ENCODE results near the gene CHCHD3. TPM values are rescaled to one million over a fixed set of nuclear protein-coding genes. Genes with fewer than 3 reads are reported as not detected.

Gene CHCHD3
- total and polyA plus RNA-seq, 2 of the 4 experiments (the other 2 are of a cell fraction): 56.9 to 141 TPM

GRCh38 chr7:132857703-132858102 is 224.2 kb downstream of the CHCHD3 start:
- H4K8ac ChIP-seq (ENCODE audit: low read depth in 2 of 2, low read length in 2 of 2): no peak overlapping the region
- no peaks in the 10 kb centered on the region for H3K9me1 ChIP-seq (ENCODE audit: insufficient read depth, low read length)
- H2BK15ac ChIP-seq (ENCODE audit: low read depth, low read length): no peak overlapping the region
- no peak overlapping the region for H3K14ac ChIP-seq (replicated peaks; ENCODE audit: low read depth, low read length)
- no CpG with 5 or more reads among the region's 4 CpGs for WGBS, 2 experiments (ENCODE audit: extremely low coverage in 2 of 2, insufficient read length in 1 of 2)
- in situ Hi-C loops (cut with MboI; ENCODE audit: low sequenced_read_pairs): no loop called here
- POLR2A ChIA-PET (ENCODE audit: unreplicated experiment): no interaction called here
- H2AK5ac ChIP-seq (ENCODE audit: low read depth, low read length): no peak overlapping the region
- H3K27ac ChIP-seq (ENCODE audit: insufficient read depth, low read length): no peak overlapping the region
- H3K56ac ChIP-seq (ENCODE audit: extremely low read depth, insufficient read depth, low read length): no peak overlapping the region
- no peak overlapping the region for H2BK20ac ChIP-seq (ENCODE audit: low read depth, low read length)
- no peak overlapping the region for H3K18ac ChIP-seq (ENCODE audit: low read depth, low read length)
- ATAC-seq (ENCODE audit: low read depth) (no peak), DNase-seq (no peak)
- no peaks in the 10 kb centered on the region for H3K27me3 ChIP-seq (ENCODE audit: control insufficient read depth, insufficient read depth, low read length)
- CTCF ChIA-PET: interaction anchor here (0.8 kb wide), 1 partner anchor 8 kb away, joined by 4 read pairs; no protein-coding TSS in a partner anchor
- H3K23ac ChIP-seq (ENCODE audit: low read depth, low read length): no peak overlapping the region
- no peak overlapping the region for H3K9ac ChIP-seq (ENCODE audit: low read depth, low read length)
- dilution Hi-C loops (cut with HindIII; ENCODE audit: low sequenced_read_pairs, unreplicated experiment): no loop called here
- no peak overlapping the region for H3K4me2 ChIP-seq (ENCODE audit: low read depth, low read length)
- H3K4me3 ChIP-seq (ENCODE audit: insufficient read depth, low read depth, low read length): no peak overlapping the region
- 0 out of 2 replicates have a peak, but pooled peaks cover 1% of the 10 kb centered on the region for H3K36me3 ChIP-seq (ENCODE audit: control insufficient read depth, insufficient read depth, low read length)
- H2BK120ac ChIP-seq (ENCODE audit: low read depth, low read length): no peak overlapping the region
- H4K91ac ChIP-seq (ENCODE audit: insufficient read depth, low read depth, low read length): no peak overlapping the region
- H2AFZ ChIP-seq (replicated peaks; ENCODE audit: low read length, poor library complexity): no peak overlapping the region
- no peak overlapping the region for H2BK5ac ChIP-seq (ENCODE audit: low read depth, low read length, poor library complexity, severe bottlenecking)
- TF ChIP-seq POLR2A (IDR thresholded peaks at IDR 0.05; ENCODE audit: low read depth, low read length) (no peak), RCOR1 (IDR thresholded peaks at IDR 0.05; ENCODE audit: insufficient replicate concordance, low read length) (no peak), MAFK (IDR thresholded peaks at IDR 0.05; ENCODE audit: low read depth, low read length) (no peak), MXI1 (IDR thresholded peaks at IDR 0.05; ENCODE audit: borderline replicate concordance, low read depth, low read length) (no peak), RFX5 (IDR thresholded peaks at IDR 0.05; ENCODE audit: low read depth, low read length) (no peak), CEBPB (IDR thresholded peaks at IDR 0.05; ENCODE audit: low read depth, low read length) (no peak), NFE2L2 (IDR thresholded peaks at IDR 0.05; ENCODE audit: low read depth, low read length) (no peak), MAZ (IDR thresholded peaks at IDR 0.05; ENCODE audit: borderline replicate concordance, low read depth, low read length) (no peak), ELK1 (IDR thresholded peaks at IDR 0.05; ENCODE audit: borderline replicate concordance, low read depth, low read length) (no peak), RAD21 (IDR thresholded peaks at IDR 0.05; ENCODE audit: low read length) (no peak)
- intact Hi-C loops (cut with micrococcal nuclease): no loop called here
- H3K4ac ChIP-seq (ENCODE audit: low read depth, low read length): no peak overlapping the region
- H4K20me1 ChIP-seq (ENCODE audit: insufficient read depth, low read length): no peaks in the 10 kb centered on the region
- no peaks in the 10 kb centered on the region for H3K4me1 ChIP-seq (ENCODE audit: control insufficient read depth, insufficient read depth, low read length)
- H3K9me3 ChIP-seq (ENCODE audit: control insufficient read depth, insufficient read depth, low read length): no peaks in the 10 kb centered on the region
- H4K5ac ChIP-seq (ENCODE audit: low read depth, low read length): no peak overlapping the region
- BruUV-seq (replicated peaks): no TSS peak
- peaks cover 0 to 4% of the 10 kb centered on the region in 2 experiments; a peak in 2 of 4 replicates for H3K79me1 ChIP-seq (ENCODE audit: low read depth in 1 of 2, low read length in 2 of 2)
- H2AK9ac ChIP-seq (replicated peaks; ENCODE audit: low read depth, low read length, poor library complexity): no peak overlapping the region
